ENCODE results near the gene LBR.

LBR gene

DNA sequence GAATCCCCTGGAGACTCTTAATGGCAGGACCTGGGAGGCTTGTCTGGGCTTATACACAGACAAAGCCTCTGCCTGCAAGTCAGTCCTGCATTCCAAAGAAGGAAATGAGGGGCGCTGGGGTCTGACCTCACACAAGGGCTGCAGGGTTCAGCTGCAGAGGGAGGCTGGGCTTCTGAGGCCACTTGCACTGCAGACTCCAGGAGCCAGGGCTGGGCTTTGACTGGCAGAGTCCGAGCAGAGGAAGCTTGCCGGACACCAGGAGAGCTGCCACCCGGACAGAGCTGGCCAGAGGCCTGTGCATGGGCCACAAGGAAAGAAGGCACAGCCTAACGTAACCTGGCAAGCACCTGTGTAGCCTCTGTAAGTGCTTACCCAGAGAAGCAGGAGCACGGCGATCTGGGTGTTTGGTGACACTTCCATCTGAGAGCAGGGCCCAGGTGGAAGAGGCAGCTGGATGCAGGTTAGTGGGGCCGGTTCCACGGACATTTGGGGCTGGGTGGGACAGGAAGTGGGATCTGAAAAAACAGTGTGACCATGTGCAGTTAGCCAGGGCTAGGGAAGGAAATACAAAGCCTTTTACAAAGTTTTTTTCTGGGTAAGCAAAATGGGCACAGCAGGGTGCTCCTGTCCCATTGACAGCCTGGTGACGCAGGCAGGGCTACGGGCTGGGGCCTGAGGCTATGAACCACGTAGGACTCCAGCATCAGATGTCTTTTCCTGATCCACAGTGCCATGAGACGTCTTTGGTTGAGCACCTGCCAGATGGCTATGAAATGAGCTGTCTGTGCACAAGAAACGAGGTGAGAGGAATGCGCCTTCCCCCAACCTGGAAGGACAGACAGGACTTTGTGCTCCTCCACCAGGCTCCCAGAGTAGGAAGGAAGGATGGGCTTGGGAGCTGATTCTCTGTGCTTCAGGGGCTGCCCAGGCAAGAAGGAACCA, 37.3 kb upstream of the LBR start:
- DNase-seq (ENCODE audit: low spot score): peak; percentile 39

DNA sequence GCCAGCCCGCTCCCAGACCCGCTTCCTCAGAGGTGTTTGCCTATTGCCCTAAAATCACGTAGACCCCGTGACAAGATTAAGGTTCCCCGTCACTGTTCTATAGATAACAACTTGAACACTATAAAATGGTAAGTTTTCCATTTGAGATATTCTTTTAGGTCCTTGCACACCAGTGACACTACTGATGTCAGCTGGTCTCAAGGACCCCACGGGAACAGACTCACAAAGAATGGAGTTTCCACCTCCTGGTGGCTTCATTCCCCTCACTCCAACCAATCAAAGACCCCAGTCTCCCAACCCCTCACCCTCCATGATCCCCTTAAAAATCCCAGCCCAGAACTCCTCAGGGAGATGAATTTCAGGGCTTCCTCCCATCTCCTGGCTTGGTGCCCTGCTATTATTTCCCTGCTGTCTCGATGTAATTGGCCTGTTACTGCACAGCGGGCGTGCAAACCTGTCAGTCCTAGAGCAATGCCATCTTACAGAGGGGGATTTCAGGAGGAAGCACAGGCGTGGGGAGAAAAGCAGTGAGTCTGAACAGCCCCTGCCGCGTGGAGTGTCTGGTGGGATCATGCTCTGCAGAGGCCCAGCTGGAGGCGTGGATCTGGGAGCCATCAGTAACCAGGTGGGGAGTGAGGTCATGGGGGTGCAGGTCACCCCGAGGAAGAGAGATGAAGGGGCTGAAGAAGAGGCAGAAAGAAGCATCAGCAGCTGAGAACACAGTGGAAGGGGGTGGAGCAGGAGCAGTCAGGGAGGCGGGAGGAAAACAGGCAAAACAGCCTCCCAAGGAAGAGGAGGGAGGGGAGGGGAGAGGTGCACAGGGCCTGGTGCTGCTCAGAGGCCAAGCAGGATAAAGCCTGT, 35.1 kb upstream of the LBR start:
- DNase-seq (ENCODE audit: low spot score): no peak

DNA sequence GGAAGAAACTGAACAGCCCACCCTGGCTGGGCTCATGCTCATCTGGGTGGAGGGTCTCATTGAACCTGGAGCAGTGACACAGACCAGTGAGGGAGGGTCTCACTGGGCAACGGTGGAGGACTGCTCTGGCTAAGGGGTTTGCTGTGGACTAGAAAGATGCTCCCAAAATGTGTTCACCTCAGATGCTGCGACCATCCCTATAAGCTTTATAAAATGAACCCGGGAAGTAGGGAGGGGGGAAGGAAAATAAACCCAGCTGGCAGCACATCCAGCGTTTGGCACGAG, 34.5 kb upstream of the LBR start:
- DNase-seq (ENCODE audit: low spot score): no peak

DNA sequence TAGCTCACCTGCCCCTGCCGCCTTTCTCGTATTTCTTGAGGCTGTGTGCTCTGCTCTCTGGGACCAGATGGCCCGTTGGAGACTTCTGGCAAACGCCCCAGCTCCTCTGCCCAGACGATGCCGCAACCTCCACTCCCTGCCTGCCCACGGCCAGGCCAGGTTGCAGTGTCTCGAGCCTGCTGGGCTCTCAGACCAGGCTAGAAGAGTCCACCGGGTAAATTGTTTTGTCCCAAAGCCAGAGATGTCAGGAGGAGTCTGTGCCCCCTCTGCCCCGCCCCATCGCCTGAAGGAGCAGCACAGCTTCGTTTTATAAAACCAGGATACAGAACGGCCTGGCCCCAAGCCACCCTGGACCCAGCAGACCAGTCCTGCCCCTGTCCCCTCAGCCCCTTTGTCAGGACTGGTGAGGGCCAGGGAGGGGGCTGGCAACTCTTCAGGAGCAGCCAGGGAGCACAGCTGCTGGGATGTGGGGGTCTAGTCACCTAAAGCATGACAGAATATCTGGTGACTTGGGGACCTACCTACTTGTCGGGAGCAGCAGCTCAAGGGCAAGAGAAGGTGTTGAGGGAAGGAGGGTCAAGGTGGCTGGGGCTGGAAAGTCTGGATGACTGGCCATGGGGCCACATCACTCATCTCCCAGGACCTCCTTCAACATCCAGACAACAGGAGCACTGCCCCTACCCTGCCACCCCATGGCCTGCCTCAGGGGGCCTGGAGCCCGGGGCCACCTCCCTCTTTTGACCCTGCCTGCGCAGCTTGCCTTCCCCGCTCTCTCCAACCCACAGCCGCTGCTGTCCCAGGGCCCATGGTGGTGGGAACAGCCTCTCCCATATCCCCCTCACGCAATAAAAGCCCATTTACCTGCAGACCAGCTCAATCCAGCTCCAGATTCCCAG, 33.9 kb upstream of the LBR start:
- DNase-seq (ENCODE audit: low spot score): no peak

DNA sequence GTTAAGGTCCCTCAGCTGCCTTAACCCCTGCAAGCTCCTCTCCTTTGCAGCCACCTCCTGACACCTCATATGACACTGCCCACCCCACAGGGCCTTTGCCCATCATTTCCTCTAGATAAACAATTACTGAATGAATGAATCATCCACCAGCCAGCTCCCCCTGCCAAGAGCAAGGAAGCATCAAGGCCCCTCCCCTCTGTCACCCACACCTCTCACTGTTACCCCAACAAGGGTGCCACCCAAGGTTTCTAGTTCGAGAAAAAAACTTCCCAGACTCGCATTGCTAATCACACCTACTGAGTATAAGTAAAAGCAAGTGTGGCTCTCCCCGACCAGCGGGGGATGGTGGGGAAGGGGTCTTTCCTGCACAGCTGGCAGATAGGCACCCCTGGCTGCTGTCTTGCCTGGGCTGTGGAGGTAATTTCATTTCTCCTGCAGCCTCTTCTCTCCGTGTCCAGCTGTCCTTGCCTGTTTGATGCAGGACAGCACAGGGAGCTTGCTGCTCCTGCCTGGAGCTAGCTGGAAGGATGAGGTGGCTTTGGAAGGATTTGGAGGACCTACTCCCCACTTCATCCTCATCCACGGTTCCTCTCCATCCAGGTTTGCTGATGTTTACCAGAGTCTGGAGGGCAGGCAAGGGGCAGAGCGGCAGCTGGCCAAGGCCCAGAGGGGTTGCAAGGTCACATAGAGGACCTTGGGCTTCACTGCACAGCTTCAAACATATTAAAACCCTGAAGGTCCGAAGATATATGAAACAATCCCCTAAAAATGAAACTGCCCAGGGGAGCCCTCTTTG, 33.1 kb upstream of the LBR start:
- peak; percentile 66 for DNase-seq (ENCODE audit: low spot score)

DNA sequence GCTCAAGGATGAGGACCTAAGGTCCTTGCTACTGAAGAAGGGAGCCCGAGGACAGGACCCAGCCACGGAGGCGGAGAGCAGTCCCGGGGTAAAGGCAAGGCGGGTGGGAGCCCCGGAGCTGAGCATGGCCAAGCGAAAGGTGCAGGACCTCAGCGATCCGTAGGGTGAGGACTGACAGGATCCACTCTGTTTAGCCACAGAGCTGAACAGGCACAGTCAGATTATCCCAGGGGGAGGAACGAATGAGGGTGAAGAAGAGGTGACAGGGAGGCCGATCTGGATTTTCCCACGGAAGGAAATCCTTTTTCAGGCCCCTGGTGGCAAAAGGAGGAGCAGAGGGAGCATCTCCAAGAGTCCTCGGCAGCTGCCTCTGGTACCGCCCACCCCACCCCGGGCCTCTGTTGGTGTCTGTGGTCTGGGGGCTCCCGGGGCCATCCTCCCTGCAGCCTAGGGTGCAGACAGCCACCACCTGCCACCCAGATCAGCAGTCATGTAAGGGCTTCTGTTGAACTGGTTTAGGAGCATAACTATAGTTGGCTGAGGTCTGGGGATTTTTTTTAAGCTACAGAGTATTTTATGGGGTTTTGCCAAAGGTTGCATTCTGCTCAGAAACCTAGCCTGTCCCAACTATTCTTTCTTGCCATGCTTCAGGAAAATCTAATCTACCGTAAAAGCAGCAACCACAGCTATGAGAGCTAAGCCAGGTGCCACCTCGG, 32.3 kb upstream of the LBR start:
- DNase-seq (ENCODE audit: low spot score): no peak

DNA sequence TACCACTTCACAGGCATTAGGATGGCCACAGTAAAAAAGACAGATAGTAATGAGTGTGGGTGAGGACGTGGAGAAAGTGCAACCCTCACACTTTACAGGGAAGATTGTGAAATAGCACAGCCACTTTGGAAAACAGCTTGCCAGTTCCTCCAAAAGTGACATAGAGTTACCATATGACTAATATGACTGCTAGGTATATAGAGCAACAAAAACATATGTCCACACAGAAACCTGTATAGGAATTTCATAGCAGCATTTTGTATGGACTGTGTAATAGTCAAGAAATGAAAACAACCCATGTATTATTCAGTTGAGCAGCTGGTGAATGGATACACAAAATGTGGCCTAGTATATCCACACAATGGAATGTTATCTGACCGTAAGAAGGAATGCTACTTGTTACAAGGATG, 30.4 kb upstream of the LBR start:
- DNase-seq (ENCODE audit: low spot score): no peak

DNA sequence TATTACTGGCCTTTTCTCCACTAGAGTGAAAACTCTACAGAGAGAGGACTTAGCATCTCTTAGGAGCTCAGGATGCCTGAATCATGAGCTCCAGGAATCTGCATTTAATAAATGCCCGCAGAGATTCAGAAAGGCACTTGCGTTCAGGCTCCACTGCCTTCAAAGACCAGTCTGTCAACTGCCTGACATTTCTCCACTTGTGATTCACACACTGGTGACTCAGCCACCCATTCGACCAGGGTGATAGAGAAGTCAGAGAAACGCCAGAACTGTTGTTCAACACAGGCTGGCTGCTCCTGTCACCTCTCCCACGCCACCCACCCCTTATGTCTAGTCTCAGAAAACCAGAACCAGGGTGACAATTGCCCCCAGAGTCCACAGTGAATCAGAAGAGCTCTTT, 26.9 kb upstream of the LBR start:
- peak; percentile 96 for DNase-seq (ENCODE audit: low spot score)

DNA sequence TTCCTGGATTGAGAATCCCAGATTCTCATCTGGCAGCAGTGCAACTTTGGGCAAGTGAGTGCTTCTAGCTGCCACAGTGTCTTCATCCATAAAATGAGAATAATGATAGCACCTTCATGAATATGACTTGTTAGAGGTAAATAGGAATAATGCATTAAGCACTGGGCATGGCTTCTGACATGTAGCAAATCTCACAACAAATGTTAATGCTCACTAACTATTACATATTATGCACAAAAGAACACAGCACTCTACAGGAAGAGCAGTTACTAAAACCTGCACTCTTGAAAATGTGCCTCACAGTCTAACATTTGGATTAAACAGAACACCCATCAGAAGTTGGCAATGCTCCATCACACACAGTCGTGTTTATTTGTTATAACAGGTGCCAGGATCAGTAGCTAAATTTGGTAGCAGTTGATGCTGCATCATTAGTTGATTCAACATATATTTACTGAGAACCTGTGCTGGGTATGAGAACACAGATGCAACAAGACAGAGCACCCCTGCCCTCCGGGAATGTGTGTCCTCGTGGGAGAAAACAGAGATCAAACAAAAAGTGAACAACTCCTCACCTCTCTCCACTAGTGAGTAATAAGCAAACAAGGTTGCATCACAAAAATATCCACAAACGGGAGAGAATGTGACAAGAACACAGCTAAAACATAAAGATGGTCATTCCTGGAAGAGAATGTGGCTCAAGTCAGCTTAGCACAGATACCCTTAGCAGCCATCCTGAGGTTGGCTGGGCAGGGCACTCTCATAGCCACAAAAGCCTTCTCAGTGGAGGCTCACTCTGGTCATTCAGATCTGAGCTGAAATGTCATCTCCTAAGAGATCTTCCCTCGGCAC, 26.2 kb upstream of the LBR start:
- peak; percentile 58 for DNase-seq (ENCODE audit: low spot score)

DNA sequence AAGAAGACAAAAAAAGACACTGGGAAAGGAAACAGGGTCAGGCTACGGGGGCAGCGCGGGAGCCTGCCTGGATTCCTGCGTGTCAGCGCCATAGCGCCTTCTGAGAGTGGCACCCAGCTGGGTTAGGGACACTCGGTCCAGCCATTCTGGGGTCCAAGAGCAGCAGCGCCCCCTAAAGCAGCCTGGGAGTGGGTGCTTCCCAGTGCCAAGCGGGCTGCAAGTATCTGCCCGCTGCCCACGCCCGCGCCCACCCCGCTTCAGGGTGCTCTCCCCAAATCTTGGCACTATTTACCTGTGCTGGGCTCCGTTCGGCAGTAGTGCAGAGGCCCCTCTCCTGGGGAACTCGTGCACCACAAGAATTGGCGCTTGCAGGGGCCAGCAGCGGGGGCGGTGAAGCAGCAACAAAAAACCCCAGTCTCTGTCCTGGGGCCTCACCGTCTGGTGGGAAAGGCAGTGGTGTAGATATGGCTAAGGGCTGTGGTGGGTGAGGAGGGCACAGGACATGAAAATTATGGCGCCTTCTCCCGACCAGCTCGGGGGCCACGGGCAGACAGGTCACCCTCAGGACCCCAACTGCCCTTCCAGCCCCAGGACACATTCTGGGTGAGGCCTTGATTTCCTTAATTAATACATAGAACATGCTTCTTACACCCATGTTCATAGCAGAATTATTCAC, 24.1 kb upstream of the LBR start:
- DNase-seq (ENCODE audit: low spot score): no peak

DNA sequence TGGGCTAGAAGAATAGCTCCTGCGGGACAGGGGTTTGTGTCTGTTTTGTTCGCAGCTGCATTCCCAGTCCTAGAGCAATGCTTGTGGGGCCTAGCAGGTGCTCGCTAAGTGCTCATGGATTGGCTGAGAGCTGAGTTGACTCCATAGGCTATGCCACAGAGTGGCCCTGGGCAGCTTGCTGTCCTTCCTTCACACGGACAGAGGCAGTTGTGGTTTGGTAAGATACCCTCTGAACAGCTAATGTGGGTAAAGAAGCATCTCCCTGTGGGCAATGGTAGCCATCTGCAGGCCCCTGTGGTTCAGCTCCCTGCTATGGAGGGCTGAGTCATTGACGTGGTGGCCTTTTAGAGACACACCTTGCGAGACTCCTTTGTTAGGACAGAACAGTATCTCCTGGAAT, 23.5 kb upstream of the LBR start:
- DNase-seq (ENCODE audit: low spot score): no peak

DNA sequence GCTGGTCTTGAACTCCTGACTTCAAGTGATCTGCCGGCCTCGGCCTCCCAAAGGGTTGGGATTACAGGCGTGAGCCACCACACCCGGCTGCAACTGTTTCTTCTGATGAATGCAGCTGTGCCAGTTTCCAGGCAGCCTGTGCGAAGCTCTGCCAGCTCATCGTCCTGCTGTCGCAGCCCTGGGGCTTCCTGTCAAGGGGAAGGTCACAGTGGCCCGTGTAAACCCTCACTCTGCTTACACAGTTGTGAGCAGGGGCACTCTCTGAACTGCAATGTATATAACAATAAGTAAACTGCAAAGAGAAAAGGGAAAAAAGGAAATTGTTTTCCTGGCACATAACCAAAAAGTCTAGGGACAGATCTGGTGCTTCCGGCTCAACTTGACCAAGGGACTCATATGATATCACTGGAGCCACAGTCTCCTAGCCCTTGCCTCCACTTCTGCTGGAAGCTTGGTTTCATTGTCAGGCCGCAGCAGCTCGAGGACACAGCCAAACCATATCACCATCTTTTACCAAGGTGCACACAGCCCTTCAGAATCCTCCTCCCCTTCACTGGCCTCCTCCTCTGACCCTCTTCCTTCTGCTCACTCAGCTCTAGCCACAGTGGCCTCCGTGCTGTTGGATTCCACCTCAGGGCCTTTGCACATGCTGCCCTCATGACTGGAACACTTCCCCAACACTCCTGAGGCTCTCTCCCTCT, 22.8 kb upstream of the LBR start:
- DNase-seq (ENCODE audit: low spot score): no peak

DNA sequence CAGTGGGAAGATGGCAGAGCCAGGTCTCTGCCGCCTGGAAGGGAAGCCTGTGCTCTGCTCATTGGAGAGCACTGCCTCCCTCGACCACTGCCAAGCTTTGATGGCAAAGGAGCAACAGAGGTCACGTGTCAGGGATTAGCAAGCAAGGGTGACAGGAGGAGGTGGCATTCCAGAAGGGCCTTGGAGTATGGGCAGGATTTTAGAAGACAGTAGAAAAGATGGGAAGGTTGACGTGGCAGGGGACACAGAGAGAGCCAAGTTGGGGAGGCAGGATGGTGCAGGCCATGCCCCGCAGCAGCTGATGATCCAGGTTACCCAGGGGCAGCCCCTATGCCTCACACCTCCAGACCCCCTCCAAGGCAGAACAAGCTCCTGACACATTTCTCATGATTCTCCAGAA, 21.9 kb upstream of the LBR start:
- DNase-seq (ENCODE audit: low spot score): no peak

DNA sequence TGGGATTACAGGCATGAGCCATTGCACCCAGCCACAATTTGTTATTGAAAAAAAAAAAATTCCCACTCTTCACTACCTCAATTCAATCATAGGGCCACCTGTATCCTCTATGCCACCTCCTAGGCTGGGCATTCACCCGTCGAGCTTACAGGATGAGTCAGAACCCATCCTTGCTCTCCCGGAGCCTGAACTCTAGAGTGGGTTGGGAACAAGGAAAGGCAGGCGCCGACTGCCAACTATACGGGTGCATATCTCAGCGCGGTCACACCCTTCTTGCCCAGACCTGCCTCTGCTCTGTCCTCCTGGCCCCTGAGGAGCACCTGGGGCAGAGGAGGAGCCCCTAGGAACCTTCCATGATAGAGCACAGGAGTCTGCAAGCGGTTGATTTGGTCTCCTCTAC, 21.4 kb upstream of the LBR start:
- peak; percentile 96 for DNase-seq (ENCODE audit: low spot score)

DNA sequence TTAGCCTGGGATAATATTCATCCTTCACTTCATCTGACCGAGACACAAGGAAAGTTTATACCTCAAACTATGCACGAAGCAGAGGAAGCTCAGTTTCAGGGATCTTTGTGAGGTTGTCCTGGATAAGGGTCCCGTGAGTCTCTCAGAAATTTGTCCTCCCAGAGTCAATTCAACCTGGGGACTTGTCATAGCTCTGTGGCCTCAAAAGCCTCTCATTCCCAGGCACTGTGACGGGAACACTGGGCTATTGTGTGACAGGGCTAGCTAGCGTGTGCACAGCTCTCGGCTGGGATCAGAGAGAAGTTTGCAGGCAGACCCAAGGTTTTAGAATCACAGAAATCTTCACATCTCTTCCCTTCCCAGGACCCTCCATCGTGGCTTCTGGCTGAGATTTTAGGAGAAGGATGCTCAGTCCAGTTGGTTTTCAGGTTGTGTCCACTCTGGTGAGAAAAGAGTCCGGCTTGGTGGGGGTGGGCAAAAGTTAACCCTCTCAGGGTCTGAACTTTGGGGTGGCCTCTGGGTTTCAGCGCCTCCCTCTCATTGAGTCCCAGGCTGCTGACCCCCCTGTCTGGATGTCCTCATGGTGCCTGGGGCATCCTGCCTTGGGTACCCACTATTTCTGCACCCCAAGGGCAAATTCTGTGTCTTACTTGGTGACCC, 20.4 kb upstream of the LBR start:
- no peak for DNase-seq (ENCODE audit: low spot score)

DNA sequence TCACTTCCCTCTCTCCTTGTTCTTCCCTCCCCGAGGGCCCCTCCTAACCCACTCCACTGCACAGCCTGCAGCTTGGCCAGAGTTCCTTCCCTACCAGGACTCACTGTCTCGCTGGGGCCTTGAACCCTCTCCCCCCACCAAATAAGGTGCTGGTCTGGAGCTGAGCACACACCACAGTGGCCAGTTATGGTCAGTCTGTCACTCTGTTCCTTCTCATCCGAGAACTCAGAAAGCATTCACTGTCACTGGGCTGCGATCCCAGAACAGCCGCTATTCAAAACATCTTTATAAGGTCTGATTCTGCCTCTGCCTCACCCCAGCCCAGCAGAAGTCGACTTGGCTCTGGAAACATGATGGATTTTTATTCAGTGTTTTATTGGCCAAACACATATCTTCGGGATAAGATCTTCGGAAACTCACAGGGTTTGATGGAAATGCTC, 19.8 kb upstream of the LBR start:
- DNase-seq (ENCODE audit: low spot score): no peak

DNA sequence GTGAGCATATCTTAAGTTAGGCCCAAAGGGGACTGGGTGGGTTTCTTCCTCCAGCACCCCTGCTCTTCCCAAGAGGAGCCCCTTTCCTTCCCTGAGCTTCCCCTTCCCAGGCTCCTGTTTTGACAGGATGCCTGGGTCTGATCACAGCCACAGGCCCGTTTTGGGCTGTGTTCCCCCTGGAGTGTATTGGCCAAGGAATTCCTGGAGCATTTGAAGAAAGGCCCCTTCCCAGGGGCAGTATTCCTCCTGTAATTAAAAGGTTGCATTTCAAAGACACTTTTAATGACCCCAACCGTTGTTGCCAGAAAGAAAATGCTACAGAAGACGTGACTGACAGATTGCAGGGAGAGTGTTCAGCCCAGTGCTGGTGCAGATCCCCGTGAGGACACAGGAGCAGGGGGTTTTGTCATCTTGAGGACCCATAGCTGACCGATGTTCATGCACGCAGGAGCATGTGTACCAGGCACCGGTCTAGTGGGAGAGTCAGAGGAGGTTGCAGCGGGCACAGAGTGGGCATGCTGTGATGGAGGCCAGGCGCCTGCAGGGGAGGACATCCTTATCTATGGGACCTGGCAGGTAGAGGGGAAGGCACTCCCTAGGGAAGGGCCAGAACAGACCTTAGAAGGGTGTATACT, 19.3 kb upstream of the LBR start:
- DNase-seq (ENCODE audit: low spot score): no peak

DNA sequence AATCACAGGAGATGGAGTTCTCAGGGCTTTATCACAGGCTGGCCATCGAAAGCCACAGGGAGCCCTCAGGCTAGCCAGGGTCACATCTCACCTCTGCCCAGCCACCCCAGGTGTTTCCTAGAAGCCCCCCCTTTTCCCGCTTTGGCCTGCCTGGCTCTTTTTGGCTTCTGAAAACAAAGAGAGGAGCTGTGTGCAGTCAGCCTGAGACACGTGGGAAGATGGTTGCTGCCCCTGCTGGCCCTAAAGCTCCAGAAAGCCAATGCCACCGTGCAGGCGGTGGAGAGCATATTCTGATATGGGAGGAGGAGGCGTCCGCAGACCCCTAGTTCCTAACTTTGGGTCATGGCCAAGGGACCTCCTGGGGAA, 18.7 kb upstream of the LBR start:
- DNase-seq (ENCODE audit: low spot score): no peak
